ENCODE measurements around the gene SCT.

Gene SCT

GRCh38 chr11:586376-587316, 40.3 kb downstream of the SCT start:
- no peak for DNase-seq (ENCODE audit: low spot score)

- DNase-seq (ENCODE audit: low spot score), result no peak
These were observed 42.7 kb downstream of the SCT start for GRCh38 chr11:584287-584686.

- DNase-seq (ENCODE audit: low spot score), result peak; percentile 52
These were observed 45.2 kb downstream of the SCT start for GRCh38 chr11:581752-582151.

- DNase-seq (ENCODE audit: low spot score), result no peak
These were observed 45.6 kb downstream of the SCT start for GRCh38 chr11:581342-581741.

GRCh38 chr11:579830-580601, 47.0 kb downstream of the SCT start:
- DNase-seq (ENCODE audit: low spot score), result no peak

DNA sequence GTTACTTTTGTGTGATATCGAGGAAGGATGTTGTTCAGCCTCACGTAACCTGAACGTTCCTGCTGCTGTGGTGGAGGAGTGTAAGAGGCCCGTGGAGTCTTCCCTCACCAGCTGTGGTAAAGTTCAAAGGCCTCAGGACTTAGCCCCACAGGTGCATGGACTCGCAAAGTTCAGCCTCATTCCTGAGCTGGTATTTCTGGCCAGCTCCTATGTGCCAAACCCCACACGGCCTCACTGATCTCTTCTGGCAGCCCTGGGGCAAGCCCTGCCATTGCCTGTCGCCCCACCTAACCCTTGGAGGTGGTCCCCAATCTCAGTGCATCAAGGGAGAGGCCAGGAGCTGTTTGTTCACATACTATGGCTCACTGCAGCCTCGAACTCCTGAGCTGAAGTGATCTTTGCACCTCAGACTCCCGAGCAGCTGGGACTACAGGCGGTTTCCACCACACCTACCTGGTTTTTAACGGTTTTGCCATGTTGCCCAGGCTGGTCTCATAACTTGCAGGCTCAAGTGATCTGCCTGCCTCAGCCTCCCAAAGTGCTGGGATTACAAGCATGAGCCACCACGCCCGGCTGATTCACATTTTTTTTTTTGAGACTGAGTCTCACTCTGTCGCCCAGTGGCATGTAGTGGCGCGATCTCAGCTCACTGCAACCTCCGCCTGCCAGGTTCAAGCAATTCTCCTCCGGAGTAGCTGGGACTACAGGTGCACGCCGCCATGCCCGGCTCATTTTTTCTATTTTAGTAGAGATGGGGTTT, 48.5 kb downstream of the SCT start:
- no peak for DNase-seq (ENCODE audit: low spot score)

DNA sequence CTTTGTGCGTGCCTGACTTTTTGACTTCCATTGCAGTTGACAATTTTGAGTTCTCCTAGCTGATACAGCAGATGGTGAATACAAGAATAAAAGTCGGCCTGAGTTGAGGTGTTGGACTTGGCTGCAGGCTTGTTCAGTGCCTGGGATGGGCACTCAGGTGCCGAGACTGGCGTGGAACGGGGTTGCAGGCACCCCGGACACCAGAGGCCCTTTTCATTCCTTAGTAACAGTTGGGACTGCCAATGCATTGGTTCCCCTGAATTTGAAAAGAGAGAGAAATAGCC, 49.4 kb downstream of the SCT start:
- DNase-seq (ENCODE audit: low spot score), result no peak

DNA sequence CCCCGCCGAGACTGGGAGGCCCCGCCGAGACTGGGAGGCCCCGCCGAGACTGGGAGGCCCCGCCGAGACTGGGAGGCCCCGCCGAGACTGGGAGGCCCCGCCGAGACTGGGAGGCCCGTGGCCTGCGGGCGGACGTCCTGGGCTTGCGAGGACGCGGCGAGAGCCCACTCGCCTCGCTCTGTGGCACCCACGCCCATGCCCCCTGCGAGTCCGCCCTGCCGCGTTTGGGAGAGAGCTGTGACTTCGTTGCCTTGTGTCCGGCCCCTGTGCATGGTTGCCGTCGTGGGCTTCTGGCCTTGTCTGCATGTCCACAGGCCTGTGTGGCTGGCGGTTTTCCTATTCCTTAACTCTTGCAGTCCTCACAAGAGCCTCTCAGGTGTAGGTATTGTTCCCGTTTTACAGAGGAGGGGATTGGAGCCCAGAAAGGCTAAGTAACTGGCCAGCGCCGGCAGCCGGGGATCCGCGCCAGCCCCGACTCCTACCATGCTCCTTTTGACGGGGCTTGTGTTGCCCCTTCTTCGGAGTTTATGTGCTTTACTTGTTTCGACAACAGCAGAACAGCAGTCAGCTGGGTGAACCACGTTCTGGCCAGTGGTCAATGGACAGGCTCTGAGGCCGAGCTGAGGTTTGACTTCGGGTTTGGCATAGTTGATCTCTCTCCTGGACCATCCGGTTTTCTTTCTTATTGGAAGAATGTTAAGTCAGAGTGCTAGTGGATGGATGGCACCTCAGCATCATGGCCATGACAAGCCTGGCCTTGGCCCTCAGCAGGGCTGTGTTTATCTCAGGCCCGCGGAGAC, 50.0 kb downstream of the SCT start:
- no peak for DNase-seq (ENCODE audit: low spot score)
